Upper lobe of left lung (tissue), 4 donors: ENCODE data around the gene ATP9B.

ENCODE experiments used
- CTCF ChIP-seq, 6 experiments: fragments of 450-650 bp in 4 of 6; fragments of 200-600 bp in 2 of 6; sonication (generic) in 2 of 6; IDR thresholded peaks; one replicate each; pipeline ENCODE4 v1.5.1; 2016 to 2019; ENCODE audit warnings: antibody characterized with exemption in 6 of 6
- POLR2A ChIP-seq, 4 donors: fragments of 450-650 bp; IDR thresholded peaks; one replicate each; pipeline ENCODE4 v1.5.1; 2016 to 2017; ENCODE audit warnings: antibody characterized with exemption in 4 of 4, mild to moderate bottlenecking in 2 of 4
- POLR2AphosphoS5 ChIP-seq, 2 donors: sonication (generic); formaldehyde crosslinking; IDR thresholded peaks; one replicate each; pipeline ENCODE4 v1.5.1; 2017; ENCODE audit warnings: antibody characterized with exemption in 2 of 2

- TF ChIP-seq POLR2A (IDR thresholded peaks at IDR 0.05) (no peak), CTCF (IDR thresholded peaks at IDR 0.05) (no peak), POLR2AphosphoS5 (IDR thresholded peaks at IDR 0.05) (no peak)
Measured at GRCh38 chr18:79275461-79275860, 206.3 kb downstream of the ATP9B start.
